ENCODE results near the gene KCNG1. TPM values are rescaled to one million over a fixed set of nuclear protein-coding genes. Genes with fewer than 3 reads are reported as not detected.

Gene KCNG1
- total RNA-seq, 3 donors from 2014 or later (not counting 1 experiment from before 2014, with no cell fraction given): not detected

- ATAC-seq (no peak), DNase-seq (no peak)
- WGBS (ENCODE audit: insufficient coverage): 91% methylated on average over 9 of the region's 9 CpGs
- intact Hi-C loops (cut with micrococcal nuclease): no loop called here
- TF ChIP-seq CTCF (IDR thresholded peaks at IDR 0.05): no peak
- H3K27ac ChIP-seq (ENCODE audit: low read length): no peak overlapping the region
- H3K27me3 ChIP-seq (ENCODE audit: control insufficient read depth, insufficient read depth, low read length): no peaks in the 10 kb centered on the region
- Mint-ChIP-seq H3K36me3 (no peaks in the 10 kb centered on the region), H3K27me3 (ENCODE audit: low read depth in 2 of 2) (peaks cover 22 to 23% of the 10 kb centered on the region in 2 donors), H3K4me1 (no peaks in the 10 kb centered on the region), H3K27ac (no peak overlapping the region), H3K9me3 (no peaks in the 10 kb centered on the region), H3K4me3 (no peak overlapping the region)
- no peaks in the 10 kb centered on the region for H3K4me1 ChIP-seq (ENCODE audit: control insufficient read depth, insufficient read depth, low read length)
- no peaks in the 10 kb centered on the region for H3K36me3 ChIP-seq (ENCODE audit: control insufficient read depth, insufficient read depth, low read length)
- H3K4me3 ChIP-seq (ENCODE audit: low read length): no peak overlapping the region
- no peaks in the 10 kb centered on the region for H3K9me3 ChIP-seq (ENCODE audit: control insufficient read depth, insufficient read depth, low read length)
Measured at GRCh38 chr20:51004781-51005180, 18.1 kb downstream of the KCNG1 start.

- WGBS (ENCODE audit: insufficient coverage): 91% methylated on average over 44 of the region's 44 CpGs
- Mint-ChIP-seq H3K9me3 (no peaks in the 10 kb centered on the region), H3K27me3 (ENCODE audit: low read depth in 2 of 2) (peaks cover 23% of the 10 kb centered on the region in 2 donors), H3K4me3 (no peak overlapping the region), H3K27ac (no peak overlapping the region), H3K36me3 (no peaks in the 10 kb centered on the region), H3K4me1 (no peaks in the 10 kb centered on the region)
- intact Hi-C loops (cut with micrococcal nuclease): no loop called here
- no peak overlapping the region for H3K4me3 ChIP-seq (ENCODE audit: low read length)
- ATAC-seq: no peak
- no peaks in the 10 kb centered on the region for H3K36me3 ChIP-seq (ENCODE audit: control insufficient read depth, insufficient read depth, low read length)
- no peak for DNase-seq
- H3K9me3 ChIP-seq (ENCODE audit: control insufficient read depth, insufficient read depth, low read length): no peaks in the 10 kb centered on the region
- no peak for TF ChIP-seq CTCF (IDR thresholded peaks at IDR 0.05)
- H3K27me3 ChIP-seq (ENCODE audit: control insufficient read depth, insufficient read depth, low read length): no peaks in the 10 kb centered on the region
- H3K27ac ChIP-seq (ENCODE audit: low read length): no peak overlapping the region
- no peaks in the 10 kb centered on the region for H3K4me1 ChIP-seq (ENCODE audit: control insufficient read depth, insufficient read depth, low read length)
Measured at GRCh38 chr20:51004305-51004727, 18.6 kb downstream of the KCNG1 start.

- Mint-ChIP-seq H3K4me1 (no peaks in the 10 kb centered on the region), H3K4me3 (no peak overlapping the region), H3K36me3 (no peaks in the 10 kb centered on the region), H3K9me3 (no peaks in the 10 kb centered on the region), H3K27me3 (ENCODE audit: low read depth in 2 of 2) (peaks cover 23 to 29% of the 10 kb centered on the region in 2 donors), H3K27ac (no peak overlapping the region)
- no peak overlapping the region for H3K27ac ChIP-seq (ENCODE audit: low read length)
- no peaks in the 10 kb centered on the region for H3K9me3 ChIP-seq (ENCODE audit: control insufficient read depth, insufficient read depth, low read length)
- TF ChIP-seq CTCF (IDR thresholded peaks at IDR 0.05): no peak
- H3K4me1 ChIP-seq (ENCODE audit: control insufficient read depth, insufficient read depth, low read length): no peaks in the 10 kb centered on the region
- H3K4me3 ChIP-seq (ENCODE audit: low read length): no peak overlapping the region
- intact Hi-C loops (cut with micrococcal nuclease): no loop called here
- H3K36me3 ChIP-seq (ENCODE audit: control insufficient read depth, insufficient read depth, low read length): no peaks in the 10 kb centered on the region
- ATAC-seq (no peak), DNase-seq (no peak)
- H3K27me3 ChIP-seq (ENCODE audit: control insufficient read depth, insufficient read depth, low read length): no peaks in the 10 kb centered on the region
- WGBS (ENCODE audit: insufficient coverage): 84% methylated on average over 21 of the region's 21 CpGs
Measured at GRCh38 chr20:51003753-51004152, 19.2 kb downstream of the KCNG1 start.

- Mint-ChIP-seq H3K27ac (no peak overlapping the region), H3K4me3 (no peak overlapping the region), H3K4me1 (no peaks in the 10 kb centered on the region), H3K27me3 (ENCODE audit: low read depth in 2 of 2) (peaks cover 23 to 32% of the 10 kb centered on the region in 2 donors), H3K9me3 (no peaks in the 10 kb centered on the region), H3K36me3 (no peaks in the 10 kb centered on the region)
- intact Hi-C loops (cut with micrococcal nuclease): no loop called here
- H3K27ac ChIP-seq (ENCODE audit: low read length): no peak overlapping the region
- no peak for DNase-seq
- no peaks in the 10 kb centered on the region for H3K36me3 ChIP-seq (ENCODE audit: control insufficient read depth, insufficient read depth, low read length)
- no peak for ATAC-seq
- H3K9me3 ChIP-seq (ENCODE audit: control insufficient read depth, insufficient read depth, low read length): no peaks in the 10 kb centered on the region
- no peak for TF ChIP-seq CTCF (IDR thresholded peaks at IDR 0.05)
- H3K4me3 ChIP-seq (ENCODE audit: low read length): no peak overlapping the region
- H3K4me1 ChIP-seq (ENCODE audit: control insufficient read depth, insufficient read depth, low read length): no peaks in the 10 kb centered on the region
- no peaks in the 10 kb centered on the region for H3K27me3 ChIP-seq (ENCODE audit: control insufficient read depth, insufficient read depth, low read length)
- WGBS (ENCODE audit: insufficient coverage): 77% methylated on average over 7 of the region's 7 CpGs
Measured at GRCh38 chr20:51002633-51003032, 20.3 kb downstream of the KCNG1 start.
